Vagina (tissue), 2 donors: ENCODE measurements around the gene TNRC6C. TPM values are rescaled to one million over a fixed set of nuclear protein-coding genes. Genes with fewer than 3 reads are reported as not detected.

Experiments used
- DNase-seq, 2 donors: peaks; one replicate each; pipeline ENCODE4 v3.0.0-alpha.2; 2017; ENCODE audit errors: extremely low spot score in 2 of 2
- H3K27ac ChIP-seq: fragments of 200-600 bp; sonication (generic); one replicate; pipeline ENCODE4 v1.5.1; 2019
- H3K27me3 ChIP-seq: fragments of 200-600 bp; sonication (generic); one replicate; pipeline ENCODE4 v1.5.1; 2019
- H3K36me3 ChIP-seq, 2 donors: fragments of 200-600 bp; sonication (generic); one replicate each; pipeline ENCODE4 v1.5.1; 2017 to 2019
- H3K4me1 ChIP-seq: fragments of 200-600 bp; sonication (generic); one replicate; pipeline ENCODE4 v1.5.1; 2019
- H3K4me3 ChIP-seq, 2 donors: fragments of 200-600 bp; sonication (generic); 1 replicate in 1 of 2; 2 replicates in 1 of 2; pipeline ENCODE4 v1.5.1; 2016 to 2019
- H3K9me3 ChIP-seq: fragments of 200-600 bp; sonication (generic); one replicate; pipeline ENCODE4 v1.5.1; 2019
- POLR2A ChIP-seq, 2 donors: fragments of 450-650 bp; IDR thresholded peaks; one replicate each; pipeline ENCODE4 v1.6.1; 2017; ENCODE audit warnings: antibody characterized with exemption in 2 of 2, mild to moderate bottlenecking in 2 of 2, moderate library complexity in 2 of 2
- POLR2AphosphoS5 ChIP-seq, 2 donors: sonication (generic); formaldehyde crosslinking; IDR thresholded peaks; one replicate each; pipeline ENCODE4 v1.9.0; 2017; ENCODE audit warnings: antibody characterized with exemption in 2 of 2, mild to moderate bottlenecking in 2 of 2, low read depth in 1 of 2; ENCODE audit not compliant: insufficient read depth in 1 of 2
- intact Hi-C: fragments of 100-400 bp; cut with DNase I; formaldehyde crosslinking; loops from one replicate; pipeline ENCODE4 v1.15.1; 2023
- total RNA-seq: library from RNA; depleted of rRNA; stranded (reverse); fragments of >200 nt; gene quantifications from one replicate; pipeline ENCODE4 v1.2.3, GENCODE V29; 2016
- TF ChIP-seq, protein P1 (sequence below), 3 experiments: fragments of 450-650 bp in 2 of 3; fragments of 200-600 bp in 1 of 3; sonication (generic) in 1 of 3; IDR thresholded peaks; one replicate each; pipeline ENCODE4 v1.5.1; 2017 to 2019; ENCODE audit warnings: antibody characterized with exemption in 3 of 3, mild to moderate bottlenecking in 2 of 3, moderate library complexity in 2 of 3

TNRC6C gene
- total RNA-seq, 1 donor from 2014 or later: 14.7 TPM

DNA sequence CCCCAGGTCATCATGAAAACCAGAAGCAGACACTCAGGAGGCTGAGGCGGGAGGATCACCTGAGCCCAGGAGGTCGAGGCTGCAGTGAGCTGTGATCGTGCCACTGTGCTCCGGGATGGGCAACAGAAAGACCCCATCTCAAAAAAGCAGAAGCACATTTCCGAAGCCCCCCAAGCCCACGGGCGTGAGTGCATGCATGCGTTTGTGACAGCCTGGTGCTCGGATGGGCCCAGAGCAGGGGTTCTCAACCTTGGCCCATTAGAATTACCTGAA lies 150.9 kb downstream of the TNRC6C start:
- no peaks in the 10 kb centered on the region for H3K27me3 ChIP-seq
- TF ChIP-seq, protein P1, sequence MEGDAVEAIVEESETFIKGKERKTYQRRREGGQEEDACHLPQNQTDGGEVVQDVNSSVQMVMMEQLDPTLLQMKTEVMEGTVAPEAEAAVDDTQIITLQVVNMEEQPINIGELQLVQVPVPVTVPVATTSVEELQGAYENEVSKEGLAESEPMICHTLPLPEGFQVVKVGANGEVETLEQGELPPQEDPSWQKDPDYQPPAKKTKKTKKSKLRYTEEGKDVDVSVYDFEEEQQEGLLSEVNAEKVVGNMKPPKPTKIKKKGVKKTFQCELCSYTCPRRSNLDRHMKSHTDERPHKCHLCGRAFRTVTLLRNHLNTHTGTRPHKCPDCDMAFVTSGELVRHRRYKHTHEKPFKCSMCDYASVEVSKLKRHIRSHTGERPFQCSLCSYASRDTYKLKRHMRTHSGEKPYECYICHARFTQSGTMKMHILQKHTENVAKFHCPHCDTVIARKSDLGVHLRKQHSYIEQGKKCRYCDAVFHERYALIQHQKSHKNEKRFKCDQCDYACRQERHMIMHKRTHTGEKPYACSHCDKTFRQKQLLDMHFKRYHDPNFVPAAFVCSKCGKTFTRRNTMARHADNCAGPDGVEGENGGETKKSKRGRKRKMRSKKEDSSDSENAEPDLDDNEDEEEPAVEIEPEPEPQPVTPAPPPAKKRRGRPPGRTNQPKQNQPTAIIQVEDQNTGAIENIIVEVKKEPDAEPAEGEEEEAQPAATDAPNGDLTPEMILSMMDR (IDR thresholded peaks at IDR 0.05): no peak
- TF ChIP-seq POLR2A (IDR thresholded peaks at IDR 0.05) (no peak), POLR2AphosphoS5 (IDR thresholded peaks at IDR 0.05; ENCODE audit: insufficient read depth in 1 of 2, low read depth in 1 of 2) (no peak)
- H3K4me3 ChIP-seq: no peak overlapping the region
- H3K9me3 ChIP-seq: no peaks in the 10 kb centered on the region
- peaks cover 0 to 6% of the 10 kb centered on the region in 2 donors for H3K36me3 ChIP-seq
- DNase-seq: no peak
- peaks cover 11% of the 10 kb centered on the region for H3K4me1 ChIP-seq
- no peak overlapping the region for H3K27ac ChIP-seq
- intact Hi-C loops: no loop called here

DNA sequence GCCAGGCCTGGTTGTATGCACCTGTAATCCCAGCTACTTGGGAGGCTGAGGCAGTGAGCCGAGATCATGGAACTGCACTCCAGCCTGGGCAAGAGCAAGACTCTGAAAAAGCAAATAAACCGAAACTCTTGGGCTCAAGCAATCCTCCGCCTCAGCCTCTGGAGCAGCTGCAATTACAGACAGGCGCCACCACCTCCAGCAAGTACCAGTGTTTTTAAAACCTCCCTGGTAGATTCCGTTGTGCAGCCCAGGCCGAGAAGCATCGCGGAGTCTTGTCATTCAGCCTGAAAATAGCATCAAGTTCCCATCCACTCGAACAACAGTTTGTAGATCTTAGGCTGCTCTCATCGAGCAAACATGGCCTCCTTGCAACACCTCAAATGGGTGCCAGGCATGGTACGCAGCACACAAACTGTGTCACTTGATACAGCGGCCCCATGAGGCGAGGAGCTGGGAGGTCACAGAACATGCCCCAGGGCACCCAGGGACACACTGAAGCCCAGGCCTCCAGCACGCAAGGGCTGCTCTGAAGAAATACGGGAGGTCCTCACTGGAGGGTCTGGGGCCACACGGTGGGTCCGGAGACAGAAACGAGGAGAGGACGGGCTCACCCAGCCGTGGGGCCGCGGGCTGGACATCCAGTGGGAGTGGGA lies 152.0 kb downstream of the TNRC6C start:
- intact Hi-C loops: loop anchor here (5.0 kb wide), 2 partner anchors 67 to 142 kb away; no protein-coding TSS in a partner anchor
- H3K4me1 ChIP-seq: peaks cover 20% of the 10 kb centered on the region

DNA sequence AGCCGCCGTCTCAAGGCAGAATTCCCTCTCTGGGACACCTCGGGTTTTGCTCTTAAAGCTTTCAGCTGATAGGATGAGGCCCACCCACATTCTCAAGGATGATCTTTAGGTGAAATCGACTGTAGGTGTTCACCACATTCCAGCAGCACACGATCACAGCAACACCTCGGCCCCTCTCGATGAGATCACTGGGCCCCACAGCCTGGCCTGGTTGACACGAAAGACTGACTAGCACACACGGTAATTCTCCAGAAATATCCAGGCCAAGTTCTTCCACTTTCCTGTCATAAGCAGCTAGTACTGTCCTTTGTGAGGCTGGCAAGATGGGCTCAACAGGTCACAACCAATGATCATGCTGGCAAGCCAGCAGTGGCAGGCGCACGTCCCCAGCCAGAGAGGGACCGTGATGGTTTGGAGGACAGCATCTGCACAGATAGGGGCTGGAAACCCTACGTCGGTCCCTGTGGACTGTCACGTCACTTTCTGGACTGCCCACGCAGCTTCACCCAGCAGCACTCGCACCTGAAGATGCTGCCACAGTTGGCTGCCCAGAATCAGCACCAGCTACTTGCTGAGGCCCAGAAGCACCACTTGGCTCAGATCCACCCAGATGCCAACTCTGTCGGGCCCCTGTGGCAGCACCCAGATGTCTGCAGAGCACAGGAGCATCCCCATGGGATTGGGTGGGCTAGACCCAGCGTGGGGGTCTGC lies 152.7 kb downstream of the TNRC6C start:
- intact Hi-C loops: loop anchor here (5.0 kb wide), 2 partner anchors 66 to 141 kb away; no protein-coding TSS in a partner anchor
- H3K36me3 ChIP-seq: no peaks in the 10 kb centered on the region
- H3K27ac ChIP-seq: no peak overlapping the region
- no peaks in the 10 kb centered on the region for H3K9me3 ChIP-seq
- no peaks in the 10 kb centered on the region for H3K27me3 ChIP-seq
- no peak overlapping the region for H3K4me3 ChIP-seq
- TF ChIP-seq, protein P1 (IDR thresholded peaks at IDR 0.05): no peak
- TF ChIP-seq POLR2AphosphoS5 (IDR thresholded peaks at IDR 0.05; ENCODE audit: insufficient read depth in 1 of 2, low read depth in 1 of 2): no peak
- TF ChIP-seq POLR2A (IDR thresholded peaks at IDR 0.05): no peak
- no peak for DNase-seq
- H3K4me1 ChIP-seq: peaks cover 20% of the 10 kb centered on the region

More for the DNA sequence above, 152.0 kb downstream of the TNRC6C start:
- Histone ChIP-seq H3K9me3 (no peaks in the 10 kb centered on the region), H3K27me3 (no peaks in the 10 kb centered on the region), H3K27ac (no peak overlapping the region), H3K36me3 (no peaks in the 10 kb centered on the region), H3K4me3 (no peak overlapping the region)
- no peak for DNase-seq
- TF ChIP-seq POLR2A (IDR thresholded peaks at IDR 0.05): no peak
- TF ChIP-seq, protein P1 (IDR thresholded peaks at IDR 0.05): no peak
- TF ChIP-seq POLR2AphosphoS5 (IDR thresholded peaks at IDR 0.05; ENCODE audit: insufficient read depth in 1 of 2, low read depth in 1 of 2): no peak

DNA sequence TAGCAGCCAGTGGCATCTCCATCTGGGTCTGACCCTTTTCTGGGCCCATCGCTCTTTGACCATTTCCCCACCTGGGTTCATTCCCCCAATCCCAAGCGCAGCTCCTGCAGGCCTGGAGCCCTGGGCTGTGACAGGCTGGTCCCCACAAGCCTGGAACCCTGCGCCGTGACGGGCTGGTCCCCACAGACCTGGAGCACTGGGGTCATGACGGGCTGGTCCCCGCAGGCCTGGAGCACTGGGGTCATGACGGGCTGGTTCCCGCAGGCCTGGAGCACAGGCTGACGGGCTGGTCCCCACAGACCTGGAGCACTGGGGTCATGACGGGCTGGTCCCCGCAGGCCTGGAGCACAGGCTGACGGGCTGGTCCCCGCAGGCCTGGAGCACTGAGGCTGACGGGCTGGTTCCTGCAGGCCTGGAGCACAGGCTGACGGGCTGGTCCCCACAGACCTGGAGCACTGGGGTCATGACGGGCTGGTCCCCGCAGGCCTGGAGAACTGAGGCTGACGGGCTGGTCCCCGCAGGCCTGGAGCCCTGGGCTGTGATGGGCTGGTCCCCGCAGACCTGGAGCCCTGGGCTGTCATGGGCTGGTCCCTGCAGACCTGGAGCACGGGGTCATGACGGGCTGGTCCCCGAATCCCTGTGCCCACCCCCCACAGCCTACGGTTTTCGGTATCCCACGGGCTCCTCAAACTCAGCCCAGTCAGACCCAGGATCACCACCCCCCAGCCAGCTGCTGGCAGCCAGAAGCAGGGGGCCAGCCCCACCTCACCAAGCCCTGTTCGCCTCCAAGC lies 153.4 kb downstream of the TNRC6C start:
- H3K4me3 ChIP-seq: no peak overlapping the region
- H3K27ac ChIP-seq: no peak overlapping the region
- TF ChIP-seq POLR2A (IDR thresholded peaks at IDR 0.05) (no peak), POLR2AphosphoS5 (IDR thresholded peaks at IDR 0.05; ENCODE audit: insufficient read depth in 1 of 2, low read depth in 1 of 2) (no peak)
- TF ChIP-seq, protein P1 (IDR thresholded peaks at IDR 0.05): no peak
- intact Hi-C loops: loop anchor here (5.0 kb wide), 2 partner anchors 65 to 140 kb away; no protein-coding TSS in a partner anchor
- DNase-seq: no peak
- H3K27me3 ChIP-seq: no peaks in the 10 kb centered on the region
- H3K4me1 ChIP-seq: peaks cover 20% of the 10 kb centered on the region
- H3K9me3 ChIP-seq: no peaks in the 10 kb centered on the region
- H3K36me3 ChIP-seq: no peaks in the 10 kb centered on the region
